Non-pigmented ciliary epithelial cell (primary cell): ENCODE results near the gene IL10RA.

Experiments
- DNase-seq: peaks from one replicate; pipeline ENCODE4 v3.0.0-alpha.2; 2010; ENCODE audit warnings: low read depth

The IL10RA gene

GRCh38 chr11:118046964-118047700 is 60.9 kb downstream of the IL10RA start:
- DNase-seq: no peak

- no peak for DNase-seq
Measured at GRCh38 chr11:118047749-118048148, 61.6 kb downstream of the IL10RA start.

- no peak for DNase-seq
Measured at GRCh38 chr11:118048472-118049370, 62.5 kb downstream of the IL10RA start.

GRCh38 chr11:118049771-118050170 is 63.6 kb downstream of the IL10RA start:
- DNase-seq: no peak

GRCh38 chr11:118050208-118050891 is 64.2 kb downstream of the IL10RA start:
- no peak for DNase-seq
